GM21515 (cell line): ENCODE measurements around the gene ZNF600.
A peak's percentile ranks its signal among the peaks of the same experiment; 100 is the strongest.
"Not testable (repeated sequence)": the region's sequence is repeated elsewhere in the genome, so short reads cannot be mapped to it uniquely, and the experiment has no call there.

Experiments used
- ATAC-seq: cut with Tn5 transposase; IDR thresholded peaks from one replicate; pipeline ENCODE4 v1.9.1; 2021; ENCODE audit not compliant: unreplicated experiment

The ZNF600 gene

GRCh38 chr19:52742516-52742915 is 44.1 kb downstream of the ZNF600 start:
- no peak for ATAC-seq

DNA sequence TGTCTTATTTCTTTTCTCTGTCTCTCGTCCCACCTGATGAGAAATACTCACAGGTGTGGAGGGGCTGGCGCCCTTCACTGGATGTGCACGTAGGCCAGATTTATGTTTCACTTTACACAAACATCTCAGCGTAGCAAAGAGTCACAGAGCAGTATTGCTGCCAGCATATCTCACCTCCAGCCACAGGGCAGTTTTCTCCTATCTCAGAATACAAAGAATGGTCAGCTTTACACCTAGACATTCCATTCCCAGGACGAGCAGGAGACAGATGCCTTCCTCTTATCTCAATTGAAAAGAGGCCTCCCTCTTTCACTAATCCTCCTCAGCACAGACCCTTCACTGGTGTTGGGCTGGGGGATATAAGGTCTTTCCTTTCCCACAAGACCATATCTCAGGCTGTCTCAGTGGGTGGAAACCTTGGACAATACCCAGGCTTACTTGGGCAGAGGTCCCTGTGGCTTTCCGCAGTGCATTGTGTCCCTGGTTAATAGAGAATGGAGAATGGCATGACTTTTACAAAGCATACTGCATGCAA is 44.6 kb downstream of the ZNF600 start:
- no peak for ATAC-seq

DNA sequence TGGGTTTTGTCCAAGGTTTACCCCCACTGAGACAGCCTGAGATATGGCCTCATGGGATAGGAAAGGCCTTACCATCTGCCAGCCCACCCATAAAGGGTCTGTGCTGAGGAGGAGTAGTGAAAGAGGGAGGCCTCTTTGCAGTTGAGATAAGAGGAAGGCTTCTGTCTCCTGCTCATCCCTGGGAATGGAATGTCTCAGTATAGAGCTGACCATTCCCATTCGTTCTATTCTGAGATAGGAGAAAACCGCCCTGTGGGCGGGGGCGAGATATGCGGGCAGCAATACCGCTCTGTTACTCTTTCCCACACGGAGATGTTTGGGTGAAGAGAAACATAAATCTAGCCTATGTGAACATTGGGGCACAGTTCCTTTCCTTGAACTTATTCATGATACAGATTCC is 45.2 kb downstream of the ZNF600 start:
- ATAC-seq = not testable (repeated sequence)

DNA sequence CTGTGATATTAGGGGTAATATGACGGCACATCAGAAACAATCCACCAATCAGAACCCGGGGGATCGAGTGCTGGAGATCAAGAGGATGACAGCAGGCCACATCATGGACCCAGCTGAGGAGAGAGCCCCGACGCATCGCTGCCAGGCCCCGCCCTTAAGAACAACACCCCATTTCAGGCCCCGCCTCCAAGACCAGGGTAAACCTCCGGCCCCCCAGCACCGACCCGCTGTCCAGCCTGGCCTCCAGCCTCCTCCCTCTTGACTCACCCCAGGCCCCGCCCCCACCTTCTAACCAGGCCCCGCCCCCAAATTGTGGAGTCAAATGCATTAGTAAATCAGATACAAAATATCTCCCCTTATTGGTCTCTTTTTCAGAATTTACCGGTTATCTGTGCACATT is 47.0 kb downstream of the ZNF600 start:
- no peak for ATAC-seq

GRCh38 chr19:52735734-52736133 is 50.9 kb downstream of the ZNF600 start:
- no peak for ATAC-seq

GRCh38 chr19:52734893-52735661 is 51.5 kb downstream of the ZNF600 start, which contains the start of gene ZNF611:
Gene ZNF611 (minus strand): TSS chr19:52735044. CDS start chr19:52715894, 19,150 bp downstream.
- ATAC-seq = peak; percentile 93

- peak; percentile 17 for ATAC-seq
Measured at GRCh38 chr19:52734331-52734892, 52.2 kb downstream of the ZNF600 start.

GRCh38 chr19:52726051-52726450 is 60.5 kb downstream of the ZNF600 start:
- not testable (repeated sequence) for ATAC-seq

DNA sequence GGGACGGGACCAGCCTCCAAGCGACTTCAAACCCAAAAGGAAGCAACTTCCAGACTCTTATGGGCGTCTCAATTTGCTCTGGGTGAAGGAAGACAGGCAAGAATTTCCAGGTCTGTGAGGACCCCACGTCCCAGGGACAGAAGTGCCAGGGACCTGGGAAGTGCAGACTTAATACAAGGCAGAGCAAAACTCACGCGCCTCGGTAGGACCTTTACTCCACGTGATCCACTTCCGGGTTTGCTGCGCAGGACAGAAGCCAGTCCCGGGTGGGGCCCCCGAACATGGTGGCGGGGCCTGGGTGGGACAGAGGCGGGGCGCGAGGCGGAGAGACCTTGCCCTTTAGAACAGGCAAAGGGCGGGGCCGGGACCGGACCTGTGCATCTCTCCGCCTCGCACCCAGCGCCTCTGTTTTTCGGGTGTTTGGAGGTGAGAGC is 61.0 kb downstream of the ZNF600 start:
- ATAC-seq = no peak

DNA sequence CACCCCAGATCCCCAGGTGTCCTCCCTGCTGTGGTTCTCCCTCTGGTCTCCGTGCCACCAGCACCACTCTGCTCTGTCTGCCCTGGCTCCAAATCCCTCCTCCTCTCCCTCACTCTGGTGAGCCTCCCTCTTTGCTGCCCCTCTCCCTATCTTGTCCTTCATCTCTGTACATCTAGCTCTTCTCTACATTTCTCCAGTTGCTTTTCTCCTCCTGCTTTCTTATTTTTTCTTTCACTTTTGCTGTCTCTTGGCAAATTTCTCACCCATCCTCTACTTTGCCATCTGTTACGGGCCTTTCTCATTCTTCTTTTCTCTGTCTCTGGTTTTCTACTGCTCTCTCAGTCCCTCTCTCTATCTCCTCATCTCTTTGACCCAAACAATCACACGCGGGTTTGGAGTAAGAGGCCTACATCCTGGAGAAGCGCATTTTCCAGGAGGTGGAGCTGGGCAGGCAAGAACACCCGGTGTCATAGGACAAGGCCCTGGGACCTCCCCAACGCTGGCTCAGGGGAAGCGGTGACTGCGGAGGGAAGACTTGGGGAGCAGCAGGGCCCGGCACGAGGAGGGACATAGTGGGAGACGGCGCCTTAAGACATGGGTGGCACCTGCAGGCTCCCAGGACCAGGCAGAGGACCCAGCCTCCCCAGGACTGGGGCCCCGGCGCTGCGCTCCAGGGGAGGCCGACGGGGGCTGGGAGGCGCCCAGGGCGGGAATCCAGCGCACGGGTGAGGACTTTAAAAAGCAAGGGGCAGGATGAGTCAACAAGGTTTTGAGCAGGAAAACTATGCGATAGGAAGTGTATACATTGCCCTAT is 61.7 kb downstream of the ZNF600 start:
- ATAC-seq = no peak

DNA sequence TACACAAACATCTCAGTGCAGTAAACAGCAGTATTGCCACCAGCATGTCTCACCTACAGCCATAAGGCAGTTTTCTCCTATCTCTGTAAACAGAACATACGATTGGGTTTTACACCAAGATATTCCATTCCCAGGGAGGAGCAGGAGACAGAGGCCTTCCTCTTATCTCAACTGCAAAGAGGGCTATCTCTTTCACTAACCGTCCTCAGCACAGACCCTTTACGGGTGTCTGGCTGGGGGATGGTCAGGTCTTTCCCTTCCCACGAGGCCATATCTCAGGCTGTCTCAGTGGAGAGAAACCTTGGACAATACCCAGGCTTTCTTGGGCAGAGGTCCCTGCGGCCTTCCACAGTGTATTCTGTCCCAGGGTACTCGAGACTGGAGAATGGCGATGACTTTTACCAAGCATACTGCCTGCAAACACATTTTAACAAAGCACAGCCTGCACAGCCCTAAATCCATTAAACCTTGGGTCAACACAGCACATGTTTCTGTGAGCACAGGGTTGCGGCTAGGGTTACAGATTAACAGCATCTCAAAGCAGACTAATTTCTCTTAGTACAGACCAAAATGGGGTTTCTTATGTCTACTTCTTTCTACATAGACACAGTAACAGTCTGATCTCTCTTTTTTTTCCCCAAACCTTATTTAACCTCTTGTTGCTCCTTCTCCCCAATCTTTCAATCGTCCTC is 62.5 kb downstream of the ZNF600 start:
- ATAC-seq = not testable (repeated sequence)

DNA sequence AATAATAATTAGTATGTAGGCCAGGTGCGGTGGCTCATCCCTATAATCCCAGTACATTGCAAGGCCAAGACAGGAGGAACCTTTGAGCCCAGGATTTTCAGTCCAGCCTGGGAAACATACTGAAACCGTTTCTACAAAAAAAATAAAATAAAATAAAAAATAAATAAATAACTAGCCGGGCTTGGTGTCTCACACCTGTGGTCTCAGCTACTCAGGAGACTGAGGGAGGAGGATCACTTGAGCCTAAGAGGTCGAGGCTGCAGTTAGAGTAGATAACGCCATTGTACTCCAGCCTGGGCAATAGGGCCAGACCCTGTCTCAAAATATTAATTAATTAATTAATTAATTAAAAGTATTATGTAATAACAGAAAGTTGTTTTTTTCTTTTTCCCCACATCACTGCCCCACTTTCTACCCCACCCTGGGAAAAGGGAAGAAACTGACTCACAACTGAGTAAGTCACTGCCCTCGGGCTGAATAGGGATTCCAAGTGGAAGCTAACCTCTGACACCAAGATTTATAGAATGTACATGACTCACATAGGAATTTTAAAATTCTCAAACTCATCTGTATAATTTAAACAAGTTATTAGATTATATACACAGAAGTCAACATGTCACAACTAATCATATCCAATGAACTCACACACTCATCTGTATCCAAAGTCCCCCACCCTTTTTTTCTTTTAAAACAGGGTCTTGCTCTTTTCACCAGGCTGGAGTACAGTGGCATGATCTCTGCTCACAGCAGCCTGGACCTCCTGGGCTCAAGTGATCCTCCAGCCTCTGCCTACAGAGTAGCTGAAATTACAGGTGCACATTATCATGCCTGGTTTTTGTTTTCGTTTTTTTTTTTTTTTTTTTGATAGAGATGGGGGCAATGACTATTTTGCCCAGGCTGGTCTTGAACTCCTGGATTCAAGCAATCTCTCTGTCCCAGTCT is 64.3 kb downstream of the ZNF600 start:
- ATAC-seq = no peak

DNA sequence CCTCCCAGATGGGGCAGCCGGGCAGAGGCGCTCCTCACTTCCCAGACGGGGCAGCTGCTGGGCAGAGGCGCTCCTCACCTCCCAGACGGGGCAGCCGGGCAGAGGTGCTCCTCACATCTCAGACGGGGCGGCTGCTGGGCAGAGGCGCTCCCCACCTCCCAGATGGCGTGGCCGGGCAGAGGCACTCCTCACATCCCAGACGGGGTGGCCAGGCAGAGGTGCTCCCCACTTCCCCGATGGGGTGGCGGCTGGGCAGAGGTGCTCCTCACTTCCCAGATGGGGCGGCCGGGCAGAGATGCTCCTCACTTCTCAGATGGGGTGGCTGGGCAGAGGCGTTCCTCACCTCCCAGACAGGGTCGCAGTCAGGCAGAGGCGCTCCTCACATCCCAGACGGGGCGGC is 66.0 kb downstream of the ZNF600 start:
- ATAC-seq = not testable (repeated sequence)

DNA sequence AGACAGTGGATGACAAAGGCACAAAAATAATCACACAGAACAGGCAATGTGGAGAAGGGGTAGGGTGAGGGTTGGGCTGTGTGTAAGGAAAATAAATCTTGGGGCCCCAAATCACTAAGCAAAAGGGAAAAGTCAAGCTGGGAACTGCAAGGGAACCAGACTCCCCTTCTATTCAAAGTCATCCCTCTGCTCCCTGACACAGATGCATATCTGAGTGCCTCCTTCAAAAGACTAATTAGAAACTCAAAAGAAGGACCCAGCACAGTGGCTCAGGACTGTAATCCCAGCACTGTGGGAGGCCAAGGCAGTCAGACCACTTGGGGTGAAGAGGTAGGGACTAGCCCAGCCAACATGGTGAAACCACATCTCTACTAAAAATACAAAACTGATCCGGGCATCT is 70.1 kb downstream of the ZNF600 start:
- no peak for ATAC-seq

GRCh38 chr19:52715902-52716301 is 70.7 kb downstream of the ZNF600 start:
- not testable (repeated sequence) for ATAC-seq

DNA sequence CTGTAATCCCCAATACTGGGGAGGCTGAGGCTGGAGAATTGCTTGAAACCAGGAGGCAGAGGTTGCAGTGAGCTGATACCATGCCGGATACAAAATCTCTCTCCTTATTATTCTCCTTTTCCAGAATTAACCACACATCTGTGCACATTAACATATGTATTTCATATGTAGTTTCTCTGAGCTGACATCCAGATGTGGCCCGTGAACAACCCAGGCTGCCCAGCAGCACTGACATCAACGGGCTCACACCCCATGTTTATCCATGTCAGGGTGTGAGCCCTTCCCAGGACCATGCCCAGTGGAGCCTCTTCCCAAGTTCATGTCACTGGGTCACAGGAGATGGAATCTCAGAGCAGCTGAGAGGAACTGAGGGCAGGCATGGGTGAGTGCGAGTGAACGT is 71.3 kb downstream of the ZNF600 start:
- ATAC-seq = not testable (repeated sequence)
